Tibial artery (tissue), 4 donors: ENCODE results near the gene SPRR2F.
"Not testable (repeated sequence)": the region's sequence is repeated elsewhere in the genome, so short reads cannot be mapped to it uniquely, and the experiment has no call there.

Experiments
- DNase-seq, 2 donors: peaks; one replicate each; pipeline ENCODE4 v3.0.0-alpha.2; 2019
- H3K27ac ChIP-seq, 2 donors: fragments of 200-600 bp; sonication (generic) in 1 of 2; 1 replicate in 1 of 2; 2 replicates in 1 of 2; pipeline ENCODE4 v1.5.1; 2018 to 2019; ENCODE audit warnings: mild to moderate bottlenecking in 1 of 2
- H3K27me3 ChIP-seq, 2 donors: fragments of 200-600 bp; sonication (generic) in 1 of 2; one replicate each; pipeline versions ENCODE4 v1.5.1 to v1.6.0; 2016 to 2019
- H3K36me3 ChIP-seq, 3 donors: fragments of 200-600 bp; sonication (generic) in 2 of 3; one replicate each; pipeline ENCODE4 v1.5.1; 2016 to 2019; ENCODE audit warnings: mild to moderate bottlenecking in 2 of 3
- H3K4me1 ChIP-seq, 4 donors: fragments of 200-600 bp; sonication (generic) in 2 of 4; 1 replicate in 3 of 4; 2 replicates in 1 of 4; pipeline ENCODE4 v1.5.1; 2016 to 2019
- H3K4me3 ChIP-seq, 2 donors: fragments of 200-600 bp; sonication (generic) in 1 of 2; 1 replicate in 1 of 2; 2 replicates in 1 of 2; pipeline ENCODE4 v1.5.1; 2018 to 2019; ENCODE audit warnings: mild to moderate bottlenecking in 2 of 2
- H3K9me3 ChIP-seq, 3 donors: fragments of 200-600 bp; sonication (generic) in 1 of 3; one replicate each; pipeline ENCODE4 v1.5.1; 2016 to 2019
- intact Hi-C: fragments of 100-400 bp; cut with DNase I; formaldehyde crosslinking; loops from one replicate; pipeline ENCODE4 v1.15.0; 2023; ENCODE audit warnings: low total_unique reads
- TF ChIP-seq, protein P1 (sequence below), 2 experiments: fragments of 200-600 bp in 1 of 2; fragments of 450-650 bp in 1 of 2; IDR thresholded peaks; one replicate each; pipeline ENCODE4 v1.5.1; 2017 to 2019; ENCODE audit warnings: antibody characterized with exemption in 2 of 2, mild to moderate bottlenecking in 1 of 2, moderate library complexity in 1 of 2

Gene SPRR2F

DNA sequence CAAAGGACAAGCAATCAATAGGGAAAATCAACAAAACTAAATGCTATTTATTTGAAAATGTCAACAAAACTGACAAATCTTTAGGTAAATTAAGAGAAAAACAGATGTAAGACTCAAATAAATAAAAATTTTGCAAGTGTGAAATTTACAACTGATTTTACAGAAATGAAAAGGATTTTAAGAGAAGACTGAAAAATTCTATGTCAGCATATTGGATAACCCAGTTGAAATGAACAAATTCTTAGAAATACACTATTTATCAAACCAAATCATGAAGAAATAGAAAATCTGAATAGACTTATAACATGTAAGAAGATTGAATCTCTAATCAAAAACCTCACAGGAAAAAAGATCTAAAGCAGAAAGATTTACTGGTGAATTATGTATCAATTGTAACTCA, 7.6 kb upstream of the SPRR2F start:
- no peak for DNase-seq
- no peak overlapping the region for H3K27ac ChIP-seq
- H3K9me3 ChIP-seq, result no peaks in the 10 kb centered on the region
- TF ChIP-seq, protein P1, sequence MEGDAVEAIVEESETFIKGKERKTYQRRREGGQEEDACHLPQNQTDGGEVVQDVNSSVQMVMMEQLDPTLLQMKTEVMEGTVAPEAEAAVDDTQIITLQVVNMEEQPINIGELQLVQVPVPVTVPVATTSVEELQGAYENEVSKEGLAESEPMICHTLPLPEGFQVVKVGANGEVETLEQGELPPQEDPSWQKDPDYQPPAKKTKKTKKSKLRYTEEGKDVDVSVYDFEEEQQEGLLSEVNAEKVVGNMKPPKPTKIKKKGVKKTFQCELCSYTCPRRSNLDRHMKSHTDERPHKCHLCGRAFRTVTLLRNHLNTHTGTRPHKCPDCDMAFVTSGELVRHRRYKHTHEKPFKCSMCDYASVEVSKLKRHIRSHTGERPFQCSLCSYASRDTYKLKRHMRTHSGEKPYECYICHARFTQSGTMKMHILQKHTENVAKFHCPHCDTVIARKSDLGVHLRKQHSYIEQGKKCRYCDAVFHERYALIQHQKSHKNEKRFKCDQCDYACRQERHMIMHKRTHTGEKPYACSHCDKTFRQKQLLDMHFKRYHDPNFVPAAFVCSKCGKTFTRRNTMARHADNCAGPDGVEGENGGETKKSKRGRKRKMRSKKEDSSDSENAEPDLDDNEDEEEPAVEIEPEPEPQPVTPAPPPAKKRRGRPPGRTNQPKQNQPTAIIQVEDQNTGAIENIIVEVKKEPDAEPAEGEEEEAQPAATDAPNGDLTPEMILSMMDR (IDR thresholded peaks at IDR 0.05), result no peak
- intact Hi-C loops, result no loop called here
- H3K27me3 ChIP-seq, result no peaks in the 10 kb centered on the region
- no peaks in the 10 kb centered on the region for H3K4me1 ChIP-seq
- H3K4me3 ChIP-seq, result no peak overlapping the region
- no peaks in the 10 kb centered on the region for H3K36me3 ChIP-seq

DNA sequence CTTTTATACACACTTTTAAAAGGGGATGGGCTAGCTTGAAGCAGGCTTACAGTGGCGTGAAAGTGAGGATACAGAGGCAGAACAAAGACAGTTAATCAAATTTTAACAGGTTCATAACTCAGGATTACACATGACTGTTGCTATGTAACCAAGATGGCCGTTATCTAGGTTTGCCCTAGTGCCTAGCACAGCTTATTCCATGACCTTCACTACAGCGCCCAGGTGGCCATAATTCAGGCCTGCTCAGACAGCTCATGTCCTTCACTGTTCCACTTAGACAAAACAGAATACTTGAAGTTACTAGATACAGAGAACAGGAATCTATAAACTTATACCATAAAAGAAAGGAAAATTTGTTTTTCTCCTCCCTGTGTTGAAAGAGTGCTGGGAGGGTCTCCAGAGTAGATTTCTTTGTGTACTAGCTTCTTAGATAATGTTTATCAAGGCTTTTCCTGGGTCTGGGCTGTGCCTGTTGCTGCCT, 6.2 kb upstream of the SPRR2F start:
- no peaks in the 10 kb centered on the region for H3K36me3 ChIP-seq
- DNase-seq, result no peak
- TF ChIP-seq, protein P1 (IDR thresholded peaks at IDR 0.05), result no peak
- intact Hi-C loops, result no loop called here
- H3K4me1 ChIP-seq, result no peaks in the 10 kb centered on the region
- H3K27ac ChIP-seq, result no peak overlapping the region
- H3K4me3 ChIP-seq, result no peak overlapping the region
- no peaks in the 10 kb centered on the region for H3K27me3 ChIP-seq
- H3K9me3 ChIP-seq, result no peaks in the 10 kb centered on the region

DNA sequence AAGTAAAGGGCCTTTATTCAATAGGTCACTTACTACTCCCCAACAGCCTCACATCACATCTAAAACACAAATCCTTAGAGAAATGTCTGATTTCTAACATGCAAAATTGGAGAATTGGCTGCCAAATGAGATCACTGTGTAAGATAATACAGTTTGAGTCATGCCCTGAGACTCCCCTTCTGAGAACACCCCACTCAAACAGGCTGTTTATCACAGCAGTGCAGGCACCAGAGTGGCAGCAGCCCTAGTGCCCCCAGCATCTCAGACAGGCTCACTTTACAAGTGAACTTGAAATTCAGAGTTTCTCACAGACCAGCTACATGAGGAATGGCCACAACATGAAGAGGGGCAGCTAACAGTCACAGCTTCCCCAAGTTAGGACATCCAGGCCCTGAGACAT, 1.9 kb upstream of the SPRR2F start:
- intact Hi-C loops, DNase-seq, H3K4me1 ChIP-seq, H3K4me3 ChIP-seq, H3K27ac ChIP-seq, H3K27me3 ChIP-seq, H3K9me3 ChIP-seq, H3K36me3 ChIP-seq: not testable (repeated sequence)

DNA sequence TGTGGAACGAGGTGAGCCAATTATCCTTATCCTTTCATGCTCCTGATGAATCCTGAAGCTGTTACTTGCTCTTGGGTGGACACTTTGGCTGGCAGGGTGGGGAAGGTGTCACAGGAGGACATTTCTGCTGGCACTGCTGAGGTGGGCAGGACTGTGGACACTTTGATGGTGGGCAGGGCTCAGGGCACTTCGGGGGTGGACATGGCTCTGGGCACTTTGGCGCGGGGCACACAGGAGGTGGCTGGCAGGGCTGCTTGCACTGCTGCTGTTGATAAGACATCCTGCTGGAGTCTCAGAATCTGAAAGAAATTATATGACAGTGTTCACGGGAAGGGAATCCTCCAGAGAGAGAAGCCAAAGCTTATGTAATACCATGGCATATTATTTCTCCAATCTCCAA, 862 bp downstream of the SPRR2F start:
- H3K4me3 ChIP-seq, H3K27me3 ChIP-seq, DNase-seq, H3K36me3 ChIP-seq, H3K27ac ChIP-seq, H3K4me1 ChIP-seq, intact Hi-C loops, H3K9me3 ChIP-seq: not testable (repeated sequence)

DNA sequence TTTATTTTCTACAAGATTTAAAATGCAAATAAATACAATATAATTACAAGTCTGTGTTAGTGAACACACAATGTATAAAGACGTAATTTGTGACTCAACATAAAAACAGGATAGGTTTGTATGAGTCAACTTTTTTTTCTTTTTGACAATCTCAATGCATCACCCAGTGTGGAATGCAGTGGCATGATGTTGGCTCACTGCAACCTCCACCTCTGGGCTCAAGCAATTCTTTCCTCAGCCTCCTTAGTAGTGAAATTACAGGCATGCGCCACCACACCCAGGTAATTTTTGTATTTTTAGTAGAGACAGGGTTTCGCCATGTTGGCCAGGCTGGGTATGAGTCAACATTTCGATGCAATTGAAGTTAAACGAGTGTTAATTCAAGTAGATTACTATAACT, 13.1 kb downstream of the SPRR2F start:
- Histone ChIP-seq H3K4me1 (no peaks in the 10 kb centered on the region), H3K4me3 (no peak overlapping the region), H3K27ac (no peak overlapping the region), H3K36me3 (no peaks in the 10 kb centered on the region), H3K27me3 (no peaks in the 10 kb centered on the region), H3K9me3 (peaks cover 0 to 4% (median 0%) of the 10 kb centered on the region in 3 donors)
- intact Hi-C loops, result no loop called here
- TF ChIP-seq, protein P1 (IDR thresholded peaks at IDR 0.05), result no peak
- no peak for DNase-seq

DNA sequence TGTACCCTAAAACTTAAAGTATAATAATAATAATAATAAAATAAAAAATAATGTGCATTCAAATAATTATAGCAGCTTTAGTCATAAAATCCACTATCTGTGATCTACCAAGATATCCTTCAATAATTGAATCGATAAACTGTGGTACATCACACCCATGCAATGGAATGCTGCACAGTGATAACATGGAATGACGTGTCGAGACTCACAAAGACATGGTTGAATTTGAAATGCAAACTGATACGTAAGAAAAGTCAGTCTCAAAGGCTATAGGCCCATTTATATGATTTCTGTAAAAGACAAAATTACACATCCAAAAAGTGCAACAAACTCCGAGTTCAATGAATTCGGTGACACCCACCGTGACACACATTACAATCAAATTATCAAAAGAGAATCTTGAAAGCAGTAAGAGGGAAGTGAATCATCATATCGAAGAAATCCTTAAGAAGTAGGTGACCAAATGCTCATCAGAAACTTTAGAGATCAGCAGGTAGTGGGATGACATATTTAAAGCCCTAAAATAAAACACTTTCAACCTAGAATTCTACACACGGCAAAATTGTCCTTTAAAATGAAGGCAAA, 13.8 kb downstream of the SPRR2F start:
- H3K27ac ChIP-seq, result no peak overlapping the region
- H3K9me3 ChIP-seq, result peaks cover 0 to 4% (median 0%) of the 10 kb centered on the region in 3 donors

More for the DNA sequence above, 13.8 kb downstream of the SPRR2F start:
- Histone ChIP-seq H3K4me3 (no peak overlapping the region), H3K36me3 (no peaks in the 10 kb centered on the region), H3K27me3 (no peaks in the 10 kb centered on the region), H3K4me1 (no peaks in the 10 kb centered on the region)
- TF ChIP-seq, protein P1 (IDR thresholded peaks at IDR 0.05), result no peak
- intact Hi-C loops, result no loop called here
- no peak for DNase-seq
